Dermis blood vessel endothelial cell (primary cell): ENCODE measurements around the gene KRTAP2-1. TPM values are rescaled to one million over a fixed set of nuclear protein-coding genes. Genes with fewer than 3 reads are reported as not detected.
"Not testable (repeated sequence)": the region's sequence is repeated elsewhere in the genome, so short reads cannot be mapped to it uniquely, and the experiment has no call there.

Experiments
- DNase-seq: peaks from one replicate; pipeline ENCODE4 v3.0.0; 2010
- total RNA-seq: library from RNA; depleted of rRNA; stranded (reverse); fragments of >200 nt; gene quantifications from 2 replicates; pipeline ENCODE4 v1.2.3, GENCODE V29; 2014

KRTAP2-1 gene
- total RNA-seq: not detected in 2 replicates

- not testable (repeated sequence) for DNase-seq
Observed at GRCh38 chr17:41046735-41047465, at the start of gene KRTAP2-1. Gene KRTAP2-1 (minus strand): TSS chr17:41047316. CDS start chr17:41047267, 49 bp downstream.

GRCh38 chr17:41096055-41096454 is 48.9 kb upstream of the KRTAP2-1 start:
- no peak for DNase-seq

GRCh38 chr17:41088760-41089352 is 41.7 kb upstream of the KRTAP2-1 start:
- DNase-seq: not testable (repeated sequence)

GRCh38 chr17:41084100-41084856 is 37.2 kb upstream of the KRTAP2-1 start, which contains the start of gene KRTAP4-7:
Gene KRTAP4-7 (plus strand): TSS chr17:41084150. CDS start chr17:41084207, 57 bp downstream.
- DNase-seq: not testable (repeated sequence)

- DNase-seq: not testable (repeated sequence)
Observed at GRCh38 chr17:41083427-41083826, 36.3 kb upstream of the KRTAP2-1 start.

GRCh38 chr17:41082626-41083025 is 35.5 kb upstream of the KRTAP2-1 start:
- no peak for DNase-seq

GRCh38 chr17:41076788-41077187 is 29.7 kb upstream of the KRTAP2-1 start:
- no peak for DNase-seq

GRCh38 chr17:41073676-41074075 is 26.6 kb upstream of the KRTAP2-1 start:
- DNase-seq: no peak

- DNase-seq: no peak
Observed at GRCh38 chr17:41071606-41072360, 24.7 kb upstream of the KRTAP2-1 start.

GRCh38 chr17:41069031-41069430 is 21.9 kb upstream of the KRTAP2-1 start:
- no peak for DNase-seq

GRCh38 chr17:41067281-41067680 is 20.2 kb upstream of the KRTAP2-1 start:
- DNase-seq: no peak

GRCh38 chr17:41065829-41066624 is 18.9 kb upstream of the KRTAP2-1 start, which contains the start of gene KRTAP2-4:
Gene KRTAP2-4 (minus strand): TSS chr17:41065879. CDS start chr17:41065845, 34 bp downstream.
- no peak for DNase-seq

- not testable (repeated sequence) for DNase-seq
Observed at GRCh38 chr17:41065016-41065689, 18.0 kb upstream of the KRTAP2-1 start.

- DNase-seq: no peak
Observed at GRCh38 chr17:41064301-41064700, 17.2 kb upstream of the KRTAP2-1 start.

- no peak for DNase-seq
Observed at GRCh38 chr17:41063449-41063848, 16.3 kb upstream of the KRTAP2-1 start.

GRCh38 chr17:41061964-41062363 is 14.8 kb upstream of the KRTAP2-1 start:
- no peak for DNase-seq

GRCh38 chr17:41060052-41060604 is 13.0 kb upstream of the KRTAP2-1 start, which contains the start of gene KRTAP2-3:
Gene KRTAP2-3 (minus strand): TSS chr17:41060114. CDS start chr17:41060050, 64 bp downstream.
- DNase-seq: peak; percentile 32

- not testable (repeated sequence) for DNase-seq
Observed at GRCh38 chr17:41059276-41060051, 12.3 kb upstream of the KRTAP2-1 start.

GRCh38 chr17:41058741-41059140 is 11.6 kb upstream of the KRTAP2-1 start:
- no peak for DNase-seq

- DNase-seq: no peak
Observed at GRCh38 chr17:41057547-41057946, 10.4 kb upstream of the KRTAP2-1 start.
